Muscle of back (tissue), 13 donors: ENCODE measurements around the gene IFIT2. TPM values are rescaled to one million over a fixed set of nuclear protein-coding genes. Genes with fewer than 3 reads are reported as not detected.
"Not testable (repeated sequence)": the region's sequence is repeated elsewhere in the genome, so short reads cannot be mapped to it uniquely, and the experiment has no call there.

Experiments used
- DNase-seq, 3 donors: peaks; one replicate each; pipeline versions ENCODE4 v3.0.0 to v3.0.0-alpha.2; 2013
- long read RNA-seq, 9 donors: transcript quantifications; one replicate each; lab custom pipeline, GENCODE V29; 2026
- polyA plus RNA-seq, 10 donors: library from polyadenylated mRNA; unstranded; fragments of 120-200 nt; gene quantifications; one replicate each; pipeline ENCODE4 v1.2.1, GENCODE V29; 2013; ENCODE audit not compliant: insufficient read length in 10 of 10

IFIT2 gene
- polyA plus RNA-seq: 1 to 10 TPM; 5.5 to 9.4 (median 7.6) TPM
- long read RNA-seq, donor 1, partial matches to known transcripts: 0 of 2 reads
- long read RNA-seq, donor 1, other reads (novel, unspliced or antisense): 0 of 2 reads
- long read RNA-seq, donor 2, partial matches to known transcripts: 0 of 3 reads
- long read RNA-seq, donor 2, other reads (novel, unspliced or antisense): 0 of 3 reads
- long read RNA-seq, donor 3: 0 reads
- long read RNA-seq, donor 4, partial matches to known transcripts: 0 of 1 reads
- long read RNA-seq, donor 4, other reads (novel, unspliced or antisense): 0 of 1 reads
- long read RNA-seq, donor 5, transcript IFIT2-201 (2 exons, 3,489 nt): major isoform, 6 of 6 reads
- long read RNA-seq, donor 5, partial matches to known transcripts: 0 of 6 reads
- long read RNA-seq, donor 5, other reads (novel, unspliced or antisense): 0 of 6 reads
- long read RNA-seq, donor 6, partial matches to known transcripts: 0 of 4 reads
- long read RNA-seq, donor 6, other reads (novel, unspliced or antisense): 0 of 4 reads
- long read RNA-seq, donor 7, partial matches to known transcripts: 0 of 3 reads
- long read RNA-seq, donor 7, other reads (novel, unspliced or antisense): 0 of 3 reads
- long read RNA-seq, donor 8, partial matches to known transcripts: 5 of 5 reads
- long read RNA-seq, donor 8, other reads (novel, unspliced or antisense): 0 of 5 reads
- long read RNA-seq, donor 9, partial matches to known transcripts: 0 of 1 reads
- long read RNA-seq, donor 9, other reads (novel, unspliced or antisense): 0 of 1 reads

DNA sequence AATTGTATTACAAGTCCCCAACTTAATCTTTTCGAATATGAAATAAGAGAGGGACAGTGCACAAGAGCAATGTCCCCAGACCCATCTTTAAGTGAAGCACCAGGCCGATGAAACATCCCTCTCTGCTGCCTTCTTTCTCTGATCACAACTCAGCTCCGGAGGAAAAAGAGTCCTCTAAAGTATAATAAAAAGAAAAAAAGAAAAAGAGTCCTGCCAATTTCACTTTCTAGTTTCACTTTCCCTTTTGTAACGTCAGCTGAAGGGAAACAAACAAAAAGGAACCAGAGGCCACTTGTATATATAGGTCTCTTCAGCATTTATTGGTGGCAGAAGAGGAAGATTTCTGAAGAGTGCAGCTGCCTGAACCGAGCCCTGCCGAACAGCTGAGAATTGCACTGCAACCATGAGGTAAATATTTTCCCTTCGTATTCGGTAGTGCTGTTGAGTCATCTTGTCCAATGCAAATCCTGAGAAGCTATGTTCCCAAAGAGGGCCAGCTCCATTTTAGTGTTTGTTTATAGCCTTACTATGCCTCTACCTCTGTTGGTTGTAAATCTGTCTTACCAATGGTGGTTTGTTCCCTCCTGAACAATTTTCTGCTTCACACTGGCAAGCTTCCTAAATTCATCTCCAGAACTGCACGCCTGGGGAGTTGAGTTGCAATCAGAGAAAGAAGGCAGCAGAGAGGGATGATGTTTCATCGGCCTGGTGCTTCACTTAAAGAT is at the start of gene IFIT2:
Gene IFIT2, plus strand, starts transcription at position 326 of the 725 bp plus-strand sequence. Its CDS starts 78 bp downstream, at position 404.
- DNase-seq: peak; percentile 85 to 94 (median 85)

DNA sequence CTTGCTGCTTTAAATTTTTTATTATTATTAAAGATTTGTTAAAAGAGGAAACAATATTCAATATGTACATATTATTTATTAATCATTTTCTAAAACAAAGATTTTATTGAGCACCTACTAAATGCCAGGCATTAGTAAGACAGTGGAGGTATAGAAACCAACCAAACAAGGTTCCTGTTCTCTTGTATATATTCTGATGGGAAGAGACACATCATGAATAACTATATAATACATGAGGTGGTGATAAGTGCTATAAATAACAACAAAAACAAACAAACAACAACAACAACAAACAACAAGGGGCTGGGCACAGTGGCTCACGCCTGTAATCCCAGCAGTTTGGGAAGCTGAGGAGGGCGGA is 49.6 kb upstream of the IFIT2 start:
- no peak for DNase-seq

DNA sequence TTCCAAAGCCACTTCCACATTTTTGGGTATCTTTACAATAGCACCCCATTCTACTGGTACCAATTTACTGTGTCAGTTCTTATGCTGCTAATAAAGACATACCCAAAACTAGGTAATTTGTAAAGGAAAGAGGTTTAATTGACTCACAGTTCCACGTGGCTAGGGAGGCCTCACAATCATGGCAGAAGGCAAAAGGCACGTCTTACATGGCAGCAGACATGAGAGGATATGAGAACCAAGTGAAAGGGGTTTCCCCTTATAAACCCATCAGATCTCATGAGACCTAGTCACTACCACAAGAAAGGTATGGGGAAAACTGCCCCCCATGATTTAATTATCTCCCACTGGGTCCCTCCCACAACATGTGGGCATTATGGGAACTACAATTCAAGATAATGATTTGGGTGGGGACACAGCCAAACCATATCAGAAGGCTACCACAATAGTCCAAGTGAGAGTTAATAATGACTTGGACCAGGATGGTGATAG is 46.7 kb upstream of the IFIT2 start:
- not testable (repeated sequence) for DNase-seq

- DNase-seq: no peak
Observed at GRCh38 chr10:89255793-89256192, 46.1 kb upstream of the IFIT2 start.

DNA sequence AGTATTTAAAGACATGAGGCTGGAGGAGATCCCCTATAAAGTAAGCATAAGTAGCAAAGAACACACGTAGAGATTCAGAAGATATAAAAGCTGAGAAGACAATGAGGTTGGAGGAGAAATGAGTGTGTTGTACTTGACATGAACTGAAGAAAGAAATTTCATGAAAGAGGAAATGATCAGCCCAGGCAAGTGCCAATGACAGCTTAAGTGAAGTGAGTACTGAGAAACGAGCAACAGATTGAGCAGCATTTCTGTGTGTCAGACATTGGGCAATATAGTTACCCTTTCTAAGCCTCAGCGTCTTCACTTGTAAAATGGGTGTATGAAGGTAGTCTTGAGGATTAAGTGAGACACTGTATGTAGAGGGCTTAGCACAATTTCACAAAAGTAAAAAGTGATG is 45.5 kb upstream of the IFIT2 start:
- DNase-seq: no peak

DNA sequence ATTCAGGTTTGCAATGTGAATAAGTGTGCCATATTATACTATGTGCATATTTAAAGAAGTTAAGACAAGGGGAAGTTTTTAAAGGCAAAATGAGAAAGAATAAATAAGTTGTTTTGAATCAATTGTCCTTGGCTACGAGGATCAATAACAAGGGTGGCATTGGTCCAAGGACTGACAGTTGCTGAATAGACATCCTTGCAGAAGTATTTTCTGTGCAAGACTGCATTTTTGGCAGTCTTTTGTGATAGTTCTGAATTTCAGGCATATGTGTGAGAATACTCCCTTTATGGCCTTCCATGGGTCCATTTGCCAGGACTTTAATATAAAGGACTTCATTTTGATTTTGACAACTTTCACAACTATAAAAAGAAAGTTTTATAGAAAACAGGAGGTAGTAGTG is 44.9 kb upstream of the IFIT2 start:
- DNase-seq: peak in 1 of 3 donors; percentile 67

- peak in 1 of 3 donors; percentile 78 for DNase-seq
Observed at GRCh38 chr10:89257581-89257980, 44.3 kb upstream of the IFIT2 start.

- DNase-seq: no peak
Observed at GRCh38 chr10:89258881-89259280, 43.0 kb upstream of the IFIT2 start.

GRCh38 chr10:89262086-89263051 is 39.5 kb upstream of the IFIT2 start:
- peak in 2 of 3 donors; percentile 72 to 76 for DNase-seq

- DNase-seq: peak in 1 of 3 donors; percentile 20
Observed at GRCh38 chr10:89263091-89263490, 38.8 kb upstream of the IFIT2 start.

- DNase-seq: no peak
Observed at GRCh38 chr10:89263531-89263930, 38.3 kb upstream of the IFIT2 start.

DNA sequence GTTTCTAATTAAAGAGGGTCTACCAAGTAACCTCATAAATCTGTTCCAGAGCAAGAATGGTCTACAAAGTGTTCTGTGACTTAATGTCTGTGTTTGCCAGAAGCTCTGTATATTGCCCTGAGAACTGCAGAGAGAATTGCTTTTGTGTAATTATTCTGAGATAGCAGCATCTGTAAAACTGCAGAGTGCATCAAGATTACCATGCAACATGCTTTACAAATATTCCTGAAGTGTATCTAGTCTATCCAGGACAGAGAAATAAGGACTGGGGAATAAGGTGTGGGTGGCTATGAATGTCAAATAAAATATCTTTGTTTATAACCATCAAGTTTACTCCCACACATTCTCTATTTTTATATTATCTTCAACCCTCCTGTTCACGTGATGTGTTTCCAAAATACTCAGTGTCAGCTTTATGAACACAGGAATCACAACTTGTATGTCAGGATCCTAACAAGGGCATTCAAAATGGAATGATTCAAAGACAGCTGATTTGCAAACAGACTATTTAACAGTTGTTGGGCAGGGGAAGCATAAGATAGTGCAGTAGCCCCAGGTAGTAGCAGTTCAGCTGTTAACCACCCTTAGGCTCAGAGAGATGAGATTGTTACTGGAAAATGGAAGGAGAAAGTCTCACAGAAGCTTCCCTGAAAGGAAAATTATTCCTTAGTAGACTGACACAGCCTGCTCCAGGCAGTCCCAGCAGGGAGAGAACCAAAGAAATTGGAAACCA is 35.0 kb upstream of the IFIT2 start:
- DNase-seq: no peak

DNA sequence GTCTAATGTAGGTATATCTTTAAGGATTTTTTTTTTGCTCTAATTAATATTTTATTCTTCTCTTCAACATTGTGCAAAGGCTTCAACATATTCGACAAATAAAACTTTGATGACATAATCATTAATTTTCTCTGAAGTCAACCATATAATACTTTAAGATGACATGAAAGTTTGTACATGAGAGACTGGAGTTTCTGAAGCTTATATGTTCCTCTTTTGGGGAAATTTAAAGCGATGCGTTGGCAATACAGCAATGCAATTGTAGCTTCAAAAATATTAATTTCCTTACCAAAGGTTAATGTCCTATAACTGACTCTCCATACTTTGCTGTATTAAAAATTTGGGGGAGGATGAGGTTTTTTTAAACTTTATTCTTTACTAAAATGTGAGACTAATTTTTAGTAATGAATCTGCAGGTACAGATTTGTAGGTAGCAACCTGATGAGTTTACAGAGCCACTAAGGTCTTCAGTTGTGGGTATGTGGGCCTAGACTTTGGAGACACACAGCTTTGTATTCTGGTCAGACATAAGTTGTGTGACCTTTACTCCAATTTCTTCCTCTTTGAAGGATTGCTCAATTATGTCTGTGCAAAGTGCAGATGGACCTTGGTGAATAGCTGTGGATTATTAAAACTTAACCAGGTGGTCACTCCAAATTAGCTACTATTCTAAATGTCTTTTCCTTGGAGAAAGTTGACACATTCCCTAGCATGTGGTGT is 32.3 kb upstream of the IFIT2 start:
- DNase-seq: no peak

- DNase-seq: no peak
Observed at GRCh38 chr10:89270153-89270483, 31.7 kb upstream of the IFIT2 start.

GRCh38 chr10:89271532-89271931 is 30.3 kb upstream of the IFIT2 start:
- DNase-seq: no peak

GRCh38 chr10:89273680-89274079 is 28.2 kb upstream of the IFIT2 start:
- DNase-seq: no peak

DNA sequence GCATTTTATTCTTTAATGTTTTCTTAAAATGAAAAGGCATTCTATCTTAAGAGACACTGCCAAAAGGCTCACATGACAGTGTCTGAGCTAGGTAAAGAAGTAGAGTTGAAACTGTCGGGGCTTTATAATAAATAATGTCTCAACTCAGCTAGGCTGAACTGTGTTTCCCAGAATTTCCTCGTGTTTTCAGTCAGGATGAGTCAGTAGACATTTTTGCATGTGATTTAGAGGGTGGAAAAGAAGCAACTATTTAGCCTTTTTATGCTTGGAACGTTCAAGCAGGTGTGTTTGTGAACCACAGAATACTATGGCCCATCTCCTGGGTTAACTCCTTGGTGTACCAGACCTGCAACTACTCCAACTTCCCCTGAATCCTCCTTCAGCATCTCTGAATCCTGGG is 26.9 kb upstream of the IFIT2 start:
- no peak for DNase-seq

GRCh38 chr10:89275383-89275782 is 26.5 kb upstream of the IFIT2 start:
- DNase-seq: no peak

GRCh38 chr10:89278034-89278535 is 23.8 kb upstream of the IFIT2 start:
- peak; percentile 86 to 97 (median 93) for DNase-seq
